Measurements from ENCODE around the gene PEX11G.

GRCh38 chr19:7475665-7476064 lies 13.2 kb downstream of the PEX11G start:
- TF ChIP-seq CTCF (IDR thresholded peaks at IDR 0.05; ENCODE audit: low read length) = no peak
- TF ChIP-seq EZH2phosphoT487 (IDR thresholded peaks at IDR 0.05; ENCODE audit: low read length) = no peak
- no peak for TF ChIP-seq EZH2 (optimal IDR thresholded peaks at IDR 0.05; ENCODE audit: low read depth, low read length)

All from MM.1S (cell line).